Prostate gland (tissue), 2 donors: Measurements from ENCODE around the gene FHOD3. TPM values are rescaled to one million over a fixed set of nuclear protein-coding genes. Genes with fewer than 3 reads are reported as not detected.

Experiments
- DNase-seq: peaks from one replicate; pipeline ENCODE4 v3.0.0-alpha.2; 2019; ENCODE audit warnings: low spot score
- H3K27ac ChIP-seq, 2 donors: fragments of 200-600 bp; sonication (generic); 2 replicates each; pipeline ENCODE4 v1.5.1; 2017 to 2019
- H3K27me3 ChIP-seq: fragments of 200-600 bp; sonication (generic); replicated peaks from 2 replicates; pipeline ENCODE4 v1.5.1; 2019; ENCODE audit not compliant: insufficient read depth
- H3K36me3 ChIP-seq, 2 donors: fragments of 200-600 bp; sonication (generic); 1 replicate in 1 of 2; 2 replicates in 1 of 2; pipeline versions ENCODE4 v1.5.1 to v1.8.1; 2017 to 2019
- H3K4me1 ChIP-seq: fragments of 200-600 bp; sonication (generic); replicated peaks from 2 replicates; pipeline ENCODE4 v1.5.1; 2019
- H3K4me3 ChIP-seq, 2 donors: fragments of 200-600 bp; sonication (generic); 2 replicates each; pipeline ENCODE4 v1.5.1; 2017 to 2019
- H3K9me3 ChIP-seq: fragments of 200-600 bp; sonication (generic); 2 replicates; pipeline ENCODE4 v1.5.1; 2017
- POLR2A ChIP-seq: fragments of 450-650 bp; IDR thresholded peaks from one replicate; pipeline ENCODE4 v1.6.1; 2016; ENCODE audit warnings: antibody characterized with exemption, mild to moderate bottlenecking
- POLR2AphosphoS5 ChIP-seq: sonication (generic); formaldehyde crosslinking; IDR thresholded peaks from one replicate; pipeline ENCODE4 v1.6.1; 2017; ENCODE audit warnings: antibody characterized with exemption
- WGBS: methylation state at CpG from one replicate; pipeline ENCODE4 v1.1.5; 2018; 5-methylcytosine and 5-hydroxymethylcytosine counted together
- intact Hi-C: fragments of 100-400 bp; cut with DNase I; formaldehyde crosslinking; loops from one replicate; pipeline ENCODE4 v1.14.2; 2022
- total RNA-seq, 2 donors: library from RNA; depleted of rRNA; stranded (reverse); fragments of >200 nt; gene quantifications; one replicate each; pipeline ENCODE4 v1.1.0, GENCODE V29; 2016
- TF ChIP-seq, protein P1 (sequence below), 4 experiments: fragments of 200-600 bp in 2 of 4; fragments of 450-650 bp in 2 of 4; sonication (generic) in 2 of 4; IDR thresholded peaks; 1 replicate in 3 of 4; 2 replicates in 1 of 4; pipeline ENCODE4 v1.5.1; 2016 to 2019; ENCODE audit warnings: antibody characterized with exemption in 4 of 4, mild to moderate bottlenecking in 2 of 4, moderate library complexity in 2 of 4

Gene FHOD3
- total RNA-seq, 2 donors from 2014 or later: 25.1 to 52.5 TPM

DNA sequence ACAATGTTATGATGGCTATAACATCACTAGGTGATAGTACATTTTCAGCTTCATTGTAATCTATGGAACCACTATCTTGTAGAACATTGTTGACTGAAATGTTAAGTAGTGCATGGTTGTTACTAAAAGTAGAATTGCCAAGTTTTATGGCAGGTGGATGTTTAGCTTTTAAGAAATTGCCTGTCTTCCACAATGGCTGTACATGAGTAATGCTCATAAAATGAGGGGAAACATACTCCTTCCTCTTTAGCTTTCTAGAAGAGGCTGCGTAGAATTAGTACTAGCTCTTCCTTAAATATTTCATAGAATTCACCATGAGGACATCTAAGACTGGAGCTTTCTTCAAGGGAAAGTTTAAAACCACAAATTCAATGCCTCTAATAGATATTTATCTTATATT, 370.3 kb downstream of the FHOD3 start:
- H3K27me3 ChIP-seq: no peaks in the 10 kb centered on the region
- no peaks in the 10 kb centered on the region for H3K4me1 ChIP-seq
- no peak overlapping the region for H3K4me3 ChIP-seq
- no peaks in the 10 kb centered on the region for H3K36me3 ChIP-seq
- no peaks in the 10 kb centered on the region for H3K9me3 ChIP-seq
- WGBS: 82% methylated on average over 1 of the region's 1 CpG
- H3K27ac ChIP-seq: no peak overlapping the region
- no peak for DNase-seq
- intact Hi-C loops: no loop called here
- TF ChIP-seq, protein P1, sequence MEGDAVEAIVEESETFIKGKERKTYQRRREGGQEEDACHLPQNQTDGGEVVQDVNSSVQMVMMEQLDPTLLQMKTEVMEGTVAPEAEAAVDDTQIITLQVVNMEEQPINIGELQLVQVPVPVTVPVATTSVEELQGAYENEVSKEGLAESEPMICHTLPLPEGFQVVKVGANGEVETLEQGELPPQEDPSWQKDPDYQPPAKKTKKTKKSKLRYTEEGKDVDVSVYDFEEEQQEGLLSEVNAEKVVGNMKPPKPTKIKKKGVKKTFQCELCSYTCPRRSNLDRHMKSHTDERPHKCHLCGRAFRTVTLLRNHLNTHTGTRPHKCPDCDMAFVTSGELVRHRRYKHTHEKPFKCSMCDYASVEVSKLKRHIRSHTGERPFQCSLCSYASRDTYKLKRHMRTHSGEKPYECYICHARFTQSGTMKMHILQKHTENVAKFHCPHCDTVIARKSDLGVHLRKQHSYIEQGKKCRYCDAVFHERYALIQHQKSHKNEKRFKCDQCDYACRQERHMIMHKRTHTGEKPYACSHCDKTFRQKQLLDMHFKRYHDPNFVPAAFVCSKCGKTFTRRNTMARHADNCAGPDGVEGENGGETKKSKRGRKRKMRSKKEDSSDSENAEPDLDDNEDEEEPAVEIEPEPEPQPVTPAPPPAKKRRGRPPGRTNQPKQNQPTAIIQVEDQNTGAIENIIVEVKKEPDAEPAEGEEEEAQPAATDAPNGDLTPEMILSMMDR (IDR thresholded peaks at IDR 0.05): no peak
- no peak for TF ChIP-seq POLR2A
- TF ChIP-seq POLR2AphosphoS5: no peak

GRCh38 chr18:36668349-36668748, 370.8 kb downstream of the FHOD3 start:
- TF ChIP-seq, protein P1 (IDR thresholded peaks at IDR 0.05): no peak
- H3K36me3 ChIP-seq: no peaks in the 10 kb centered on the region
- H3K4me1 ChIP-seq: no peaks in the 10 kb centered on the region
- no peak overlapping the region for H3K4me3 ChIP-seq
- intact Hi-C loops: no loop called here
- H3K27ac ChIP-seq: no peak overlapping the region
- H3K9me3 ChIP-seq: no peaks in the 10 kb centered on the region
- WGBS: 92% methylated on average over 1 of the region's 1 CpG
- DNase-seq: no peak
- H3K27me3 ChIP-seq: no peaks in the 10 kb centered on the region

- DNase-seq: peak; percentile 86
- H3K4me3 ChIP-seq: no peak overlapping the region
- WGBS: 10% methylated on average over 11 of the region's 11 CpGs
Observed at GRCh38 chr18:36672437-36673344, 375.2 kb downstream of the FHOD3 start.

DNA sequence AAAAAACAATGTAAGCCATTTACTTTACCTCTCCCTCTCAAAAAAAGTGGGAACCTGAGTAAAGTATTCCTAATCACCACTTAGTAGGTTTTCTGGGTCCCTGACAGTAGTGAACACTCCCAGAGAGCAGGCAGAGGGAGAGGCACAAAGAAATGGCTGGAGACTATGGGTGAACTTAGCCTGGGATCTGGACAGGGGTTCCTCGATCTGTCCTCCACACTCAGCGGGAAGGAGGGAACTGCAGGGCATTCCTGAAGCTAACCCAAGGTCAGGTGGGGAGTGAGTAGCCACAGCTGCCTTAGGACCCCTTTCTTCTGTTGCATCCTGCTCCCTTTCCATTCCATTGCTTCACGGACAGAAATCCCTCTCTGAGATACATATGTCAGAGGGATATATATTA, 375.9 kb downstream of the FHOD3 start:
- H3K27ac ChIP-seq: peak overlapping the region; percentile 37 to 68
- H3K27me3 ChIP-seq: no peaks in the 10 kb centered on the region
- H3K4me3 ChIP-seq: no peak overlapping the region
- TF ChIP-seq, protein P1 (IDR thresholded peaks at IDR 0.05): no peak
- TF ChIP-seq POLR2AphosphoS5: no peak
- TF ChIP-seq POLR2A: no peak
- no peaks in the 10 kb centered on the region for H3K4me1 ChIP-seq
- no peaks in the 10 kb centered on the region for H3K9me3 ChIP-seq
- no peaks in the 10 kb centered on the region for H3K36me3 ChIP-seq
- WGBS: 86% methylated on average over 3 of the region's 3 CpGs
- intact Hi-C loops: loop anchor here (10.0 kb wide), 1 partner anchor 489 kb away; the partner anchor contains the start of gene MOCOS
- no peak for DNase-seq

More at GRCh38 chr18:36672437-36673344, 375.2 kb downstream of the FHOD3 start:
- no peaks in the 10 kb centered on the region for H3K27me3 ChIP-seq
- no peaks in the 10 kb centered on the region for H3K4me1 ChIP-seq
- peak overlapping the region; percentile 37 to 68 for H3K27ac ChIP-seq
- no peaks in the 10 kb centered on the region for H3K9me3 ChIP-seq
- TF ChIP-seq POLR2AphosphoS5 (peak; percentile 81), POLR2A (no peak)
- TF ChIP-seq, protein P1 (IDR thresholded peaks at IDR 0.05): no peak
- intact Hi-C loops: loop anchor here (10.0 kb wide), 1 partner anchor 488 kb away; the partner anchor contains the start of gene MOCOS
- no peaks in the 10 kb centered on the region for H3K36me3 ChIP-seq
